ENCODE measurements around the gene RASSF7.
A peak's percentile ranks its signal among the peaks of the same experiment; 100 is the strongest.

RASSF7 gene

DNA sequence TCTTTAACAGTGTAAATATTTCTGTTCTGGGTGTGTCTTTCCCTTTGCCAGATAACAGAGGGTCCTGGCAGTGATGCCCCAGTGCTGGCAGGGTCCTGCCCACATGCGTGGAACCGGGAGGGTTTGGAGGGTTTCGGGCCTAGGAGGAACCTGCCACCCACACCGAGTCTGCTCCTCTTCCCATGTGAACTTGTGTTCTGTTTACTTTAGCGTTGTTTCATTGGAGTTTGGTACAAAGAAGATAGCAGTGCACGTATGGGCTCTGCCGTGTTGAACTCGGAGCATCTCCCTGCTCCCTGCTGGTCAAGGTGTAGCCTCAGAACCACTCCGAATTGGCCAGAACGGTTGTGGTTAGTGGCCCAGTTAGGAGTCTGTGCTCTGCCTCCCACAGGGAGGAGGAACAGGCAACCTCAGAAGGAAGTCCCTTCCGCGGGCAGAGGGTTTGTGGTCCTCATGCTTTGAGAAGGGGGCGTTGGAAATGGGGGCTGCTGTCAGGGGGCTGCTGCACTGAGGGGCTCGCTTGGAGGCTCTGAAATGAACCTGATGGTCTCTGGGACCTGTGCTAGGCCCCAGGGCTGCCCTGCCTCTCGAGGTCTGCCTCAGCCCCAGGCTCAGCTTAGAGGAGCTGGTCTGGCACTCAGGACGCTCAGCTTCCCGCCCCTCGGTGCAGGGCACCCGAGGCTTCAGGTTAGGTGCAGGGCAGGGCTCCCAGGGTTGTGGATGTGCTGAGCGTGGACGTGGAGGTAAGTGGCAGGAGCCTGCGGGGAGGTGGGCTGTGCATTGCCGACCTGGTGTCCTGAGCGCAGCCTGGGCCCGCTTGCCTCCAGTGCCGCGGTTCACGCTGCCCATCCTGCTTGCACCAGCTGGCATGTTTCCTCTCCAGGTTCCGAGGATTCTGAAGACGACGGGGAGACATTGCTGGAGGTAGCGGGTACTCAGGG, 25.9 kb downstream of the RASSF7 start:
- DNase-seq (ENCODE audit: low read depth in 2 of 2): no peak

DNA sequence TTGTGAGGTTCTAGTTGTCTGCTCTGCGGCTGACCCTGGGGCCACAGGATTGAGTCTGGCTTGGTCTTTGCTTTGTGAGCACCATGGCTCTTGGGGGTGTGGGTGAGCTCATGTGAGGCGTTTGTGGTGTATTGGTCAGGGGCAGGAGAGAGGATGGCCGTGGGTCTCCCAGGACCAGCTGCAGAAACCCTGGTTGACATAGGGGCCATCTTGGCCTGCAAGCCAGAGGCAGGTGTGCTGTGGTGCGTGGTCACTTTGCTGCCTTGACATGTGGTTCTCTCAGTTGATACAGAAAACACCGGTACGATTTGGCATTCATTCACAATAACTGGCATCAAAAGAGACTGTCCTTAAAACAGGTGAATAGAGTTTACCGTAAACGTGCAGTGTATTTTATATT, 26.8 kb downstream of the RASSF7 start:
- no peak for DNase-seq (ENCODE audit: low read depth in 2 of 2)

DNA sequence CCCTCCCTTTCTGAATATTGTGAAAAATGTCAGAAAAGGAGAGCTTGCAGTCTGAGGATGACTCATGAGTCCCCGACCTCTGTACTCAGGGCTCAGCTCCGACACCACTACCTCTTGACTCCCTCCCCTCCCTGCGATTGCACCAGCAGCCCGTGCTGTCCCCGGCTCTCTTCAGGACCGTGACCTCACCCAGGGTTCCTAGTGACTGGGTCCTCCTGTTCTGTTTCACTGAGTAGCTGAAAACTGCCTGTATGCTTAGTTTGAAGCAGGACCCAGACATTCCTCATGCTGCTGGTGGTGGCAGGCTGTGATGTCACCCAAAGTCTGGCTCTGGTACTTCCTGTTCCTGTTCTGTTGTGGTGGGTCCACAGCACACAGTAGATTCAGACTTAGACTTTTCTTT, 27.2 kb downstream of the RASSF7 start:
- DNase-seq (ENCODE audit: low read depth in 2 of 2): peak; percentile 49 to 51

DNA sequence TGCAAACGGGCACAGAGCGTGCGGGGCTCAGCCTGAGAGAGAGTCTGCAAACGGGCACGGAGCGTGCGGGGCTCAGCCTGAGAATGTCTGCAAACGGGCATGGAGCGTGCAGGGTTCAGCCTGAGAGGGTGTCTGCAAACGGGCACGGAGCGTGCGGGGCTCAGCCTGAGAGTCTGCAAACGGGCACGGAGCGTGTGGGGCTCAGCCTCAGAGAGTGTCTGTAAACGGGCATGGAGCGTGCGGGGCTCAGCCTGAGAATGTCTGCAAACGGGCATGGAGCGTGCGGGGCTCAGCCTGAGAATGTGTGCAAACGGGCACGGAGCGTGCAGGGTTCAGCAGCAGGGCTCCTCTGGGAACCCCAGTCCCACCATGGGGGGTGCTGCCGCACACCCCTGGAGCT, 29.0 kb downstream of the RASSF7 start:
- no peak for DNase-seq (ENCODE audit: low read depth in 2 of 2)

DNA sequence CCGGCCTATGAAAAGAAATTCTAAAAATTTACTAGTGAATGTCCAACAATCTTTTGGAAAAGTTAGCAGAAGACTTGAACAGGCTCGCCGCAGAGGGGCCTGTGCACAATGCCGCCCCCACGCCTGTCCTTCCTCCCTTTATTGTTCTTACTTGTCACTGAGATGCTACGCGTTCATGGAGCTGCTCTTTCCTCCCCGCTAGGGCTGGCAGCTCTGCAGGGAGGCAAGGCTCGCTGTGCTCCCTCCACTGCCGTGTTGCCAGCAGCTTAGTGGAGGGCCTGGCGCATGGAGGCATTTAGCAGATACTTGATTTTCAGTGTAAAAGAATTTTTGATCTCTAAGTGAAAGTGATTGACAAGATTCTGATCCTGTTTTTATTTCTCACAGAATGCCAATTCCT, 30.2 kb downstream of the RASSF7 start:
- no peak for DNase-seq (ENCODE audit: low read depth in 2 of 2)

DNA sequence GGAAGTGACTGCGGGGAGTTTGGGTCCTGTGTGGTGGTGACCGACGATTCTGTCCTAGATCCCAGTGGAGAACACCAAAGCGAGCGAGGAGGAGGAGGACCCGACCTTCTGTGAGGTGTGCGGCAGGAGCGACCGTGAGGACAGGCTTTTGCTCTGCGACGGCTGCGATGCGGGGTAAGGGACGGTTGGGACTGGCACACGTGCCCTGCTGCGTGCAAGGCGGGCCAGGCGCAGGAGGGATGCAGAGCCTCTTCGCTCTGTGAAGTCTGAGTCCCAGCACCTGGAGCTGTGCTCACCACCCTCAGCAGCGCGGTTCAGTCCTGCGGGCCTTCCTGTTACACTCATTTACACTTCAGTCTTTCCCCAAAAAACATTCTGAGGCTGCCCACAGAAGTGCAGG, 31.7 kb downstream of the RASSF7 start:
- no peak for DNase-seq (ENCODE audit: low read depth in 2 of 2)

DNA sequence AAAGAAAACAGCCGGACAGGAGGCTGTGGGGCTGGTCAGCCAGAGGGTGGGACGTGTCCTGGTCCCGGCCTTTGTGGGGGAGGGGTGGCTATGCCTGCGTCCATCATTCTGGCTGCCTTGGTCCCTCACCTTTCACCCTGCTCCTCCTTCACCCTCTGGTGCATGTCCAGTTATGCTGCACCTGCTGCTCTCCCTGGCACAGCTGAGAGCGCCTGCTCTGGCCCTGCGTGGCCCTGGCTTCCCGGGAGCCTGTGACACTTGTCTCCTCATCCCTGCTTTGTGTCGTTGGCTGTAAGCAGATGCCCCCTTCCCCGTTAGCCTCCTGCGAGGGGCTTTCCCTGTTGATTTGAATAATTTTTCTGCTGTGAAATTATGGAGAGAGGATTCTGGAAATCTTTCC, 32.1 kb downstream of the RASSF7 start:
- no peak for DNase-seq (ENCODE audit: low read depth in 2 of 2)

DNA sequence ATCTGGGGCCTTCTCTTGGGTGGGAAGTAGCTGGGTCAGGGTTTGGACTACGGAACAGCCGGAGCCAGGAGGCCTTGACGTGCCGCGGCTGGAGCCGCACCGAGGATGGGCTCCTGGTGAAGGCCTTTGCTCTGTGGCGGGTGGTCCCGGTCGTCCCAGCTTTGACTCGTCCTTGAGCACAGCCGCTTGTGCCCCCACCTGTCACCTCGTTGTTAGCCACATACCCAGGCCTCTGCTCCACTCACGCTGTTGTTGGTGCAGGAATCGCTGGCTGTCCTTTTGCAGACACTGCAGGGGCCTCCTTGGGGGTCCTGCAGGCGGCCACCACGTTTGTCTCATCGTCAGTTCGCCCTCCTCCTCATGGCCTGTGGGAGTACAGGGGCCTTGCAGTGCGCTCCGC, 32.6 kb downstream of the RASSF7 start:
- no peak for DNase-seq (ENCODE audit: low read depth in 2 of 2)

DNA sequence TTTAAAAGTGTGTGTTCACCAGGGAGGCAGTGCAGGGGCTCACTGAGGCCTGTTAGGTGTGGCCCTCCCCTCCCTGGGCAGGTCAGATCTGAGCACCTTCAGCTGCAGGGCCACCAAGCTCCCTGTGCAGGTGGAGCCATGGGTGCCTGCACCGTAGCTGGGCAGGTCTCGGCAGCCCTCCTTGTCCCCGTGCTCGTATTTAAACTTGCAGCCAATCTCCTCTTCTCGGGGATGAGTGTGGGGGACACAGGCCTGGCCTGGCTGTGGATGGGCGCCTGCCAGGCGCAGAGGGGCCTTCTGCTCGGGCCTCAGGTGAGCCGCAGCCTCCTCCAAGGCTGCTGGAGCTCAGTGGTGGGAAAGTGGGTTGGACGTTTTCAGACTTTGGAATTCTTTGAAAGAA, 34.6 kb downstream of the RASSF7 start:
- no peak for DNase-seq (ENCODE audit: low read depth in 2 of 2)

DNA sequence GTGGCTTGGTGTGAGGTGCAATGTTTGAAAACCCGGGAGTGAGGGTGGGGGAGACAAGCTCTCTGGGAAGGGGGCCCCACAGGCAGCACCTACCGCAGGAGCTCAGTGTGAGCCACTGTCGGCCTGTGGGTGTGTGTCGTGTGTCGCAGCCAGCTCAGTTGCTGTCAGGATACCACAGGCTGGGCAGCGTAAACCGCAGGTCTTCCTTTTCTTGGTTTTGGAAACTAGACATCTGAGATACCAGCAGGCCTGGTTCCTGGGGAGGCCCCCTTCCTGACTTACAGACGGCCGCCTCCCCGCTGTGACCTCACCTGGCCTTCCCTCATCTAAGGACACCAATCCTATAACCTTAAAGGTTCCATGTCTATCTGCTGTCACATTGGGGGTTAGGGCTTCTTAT, 35.6 kb downstream of the RASSF7 start:
- DNase-seq (ENCODE audit: low read depth in 2 of 2): no peak

DNA sequence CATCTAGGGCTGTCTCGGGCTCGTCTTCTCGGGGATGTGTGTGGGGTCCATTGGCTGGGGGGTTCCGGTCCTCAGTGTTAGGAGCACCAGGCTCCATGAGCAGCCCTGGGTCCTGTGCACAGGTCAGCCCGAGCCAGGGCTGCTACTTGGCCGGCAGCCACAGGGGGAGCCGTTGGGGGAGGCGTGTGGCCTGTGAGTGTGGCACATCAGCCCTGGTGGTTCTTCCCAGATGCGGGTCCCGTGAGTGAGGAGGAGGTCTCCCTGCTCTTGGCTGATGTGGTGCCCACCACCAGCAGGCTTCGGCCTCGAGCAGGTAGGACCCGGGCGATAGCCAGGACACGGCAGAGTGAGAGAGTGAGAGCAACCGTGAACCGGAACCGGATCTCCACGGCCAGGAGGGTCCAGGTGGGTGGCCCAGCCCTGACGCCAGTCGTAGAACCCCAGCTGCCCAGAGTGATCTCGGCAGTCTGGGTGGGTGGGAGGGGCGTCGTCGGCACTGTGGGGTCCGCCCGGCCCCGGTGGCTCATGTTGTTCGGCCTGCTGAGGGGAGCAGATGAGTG, 36.5 kb downstream of the RASSF7 start:
- no peak for DNase-seq (ENCODE audit: low read depth in 2 of 2)

DNA sequence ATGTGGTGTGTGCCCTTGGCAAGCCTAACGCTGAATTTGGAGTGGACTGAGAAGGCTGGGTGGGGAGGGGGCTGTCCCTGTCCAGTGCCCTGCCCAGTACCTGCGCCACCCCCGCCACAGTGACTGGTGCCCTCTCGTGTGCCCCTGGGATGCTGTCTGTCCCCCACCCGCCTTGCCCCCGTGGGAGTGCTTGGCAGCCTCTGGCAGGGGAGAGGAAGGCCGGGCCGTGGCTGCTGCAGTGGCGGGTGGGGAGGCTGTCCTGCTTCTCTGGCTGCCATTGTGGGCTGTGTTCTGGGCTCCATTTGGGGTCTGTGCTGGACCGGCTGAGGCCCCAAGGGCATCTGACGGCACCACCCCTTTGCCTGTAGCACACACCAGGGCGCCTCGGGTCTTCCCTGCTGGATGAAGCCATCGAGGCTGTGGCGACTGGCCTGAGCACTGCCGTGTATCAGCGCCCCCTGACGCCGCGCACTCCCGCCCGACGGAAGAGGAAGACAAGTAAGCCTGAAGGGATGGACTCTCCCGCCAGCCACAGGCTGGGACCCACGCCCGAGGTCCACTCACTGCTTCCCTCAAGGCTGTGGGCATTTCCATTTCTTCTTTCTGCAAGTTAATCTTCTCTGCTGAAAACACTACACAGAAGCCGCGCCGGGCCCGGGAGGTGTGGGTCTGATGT, 37.4 kb downstream of the RASSF7 start:
- no peak for DNase-seq (ENCODE audit: low read depth in 2 of 2)

DNA sequence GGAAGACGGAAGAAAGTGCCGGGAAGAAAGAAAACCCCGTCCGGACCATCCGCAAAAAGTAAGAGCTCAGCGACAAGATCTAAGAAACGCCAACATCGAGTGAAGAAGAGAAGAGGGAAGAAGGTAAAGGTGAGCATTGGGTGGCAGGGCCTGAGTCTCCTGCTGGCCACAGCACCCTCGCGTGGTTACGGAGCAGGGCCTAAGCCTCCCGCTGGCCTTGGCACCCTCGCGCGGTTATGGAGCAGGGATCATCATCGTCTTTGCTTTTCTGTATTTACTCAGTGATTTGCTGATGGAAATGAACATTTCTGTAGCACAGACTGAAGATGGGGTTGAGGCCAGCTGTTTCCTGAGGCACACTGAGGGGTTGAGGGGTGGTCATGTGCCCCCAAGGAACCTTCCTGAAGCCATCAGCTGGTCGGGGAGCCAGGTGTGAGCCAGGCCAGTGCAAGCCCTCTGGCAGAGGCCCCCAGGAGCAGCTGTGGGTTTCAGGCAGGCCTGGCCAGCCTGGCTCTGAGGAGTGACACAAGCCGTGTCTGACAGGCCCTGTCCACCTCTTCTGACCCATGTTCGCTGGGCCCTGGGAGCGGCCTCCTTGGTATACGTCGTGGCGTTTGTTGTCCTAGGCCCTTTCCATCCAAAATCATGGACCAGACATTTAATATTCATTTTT, 40.9 kb downstream of the RASSF7 start:
- DNase-seq (ENCODE audit: low read depth in 2 of 2): no peak

DNA sequence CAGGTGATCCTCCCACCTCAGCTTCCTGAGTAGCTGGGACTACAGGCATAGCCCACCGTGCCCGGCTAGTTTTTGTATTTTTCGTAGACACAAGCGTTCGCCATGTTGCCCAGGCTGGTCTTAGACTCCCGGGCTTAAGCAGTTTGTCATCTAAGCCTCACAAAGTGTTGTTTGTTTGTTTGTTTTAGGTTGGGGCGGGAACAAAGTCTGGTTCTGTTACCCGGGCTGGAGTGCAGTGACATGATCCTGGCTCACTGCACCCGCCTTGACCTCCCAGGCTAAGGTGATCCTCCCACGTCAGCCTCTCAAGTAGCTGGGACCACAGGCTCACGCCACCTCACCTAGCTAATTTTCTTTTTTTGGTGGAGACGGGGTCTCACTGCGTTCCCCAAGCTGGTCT, 42.4 kb downstream of the RASSF7 start:
- no peak for DNase-seq (ENCODE audit: low read depth in 2 of 2)

DNA sequence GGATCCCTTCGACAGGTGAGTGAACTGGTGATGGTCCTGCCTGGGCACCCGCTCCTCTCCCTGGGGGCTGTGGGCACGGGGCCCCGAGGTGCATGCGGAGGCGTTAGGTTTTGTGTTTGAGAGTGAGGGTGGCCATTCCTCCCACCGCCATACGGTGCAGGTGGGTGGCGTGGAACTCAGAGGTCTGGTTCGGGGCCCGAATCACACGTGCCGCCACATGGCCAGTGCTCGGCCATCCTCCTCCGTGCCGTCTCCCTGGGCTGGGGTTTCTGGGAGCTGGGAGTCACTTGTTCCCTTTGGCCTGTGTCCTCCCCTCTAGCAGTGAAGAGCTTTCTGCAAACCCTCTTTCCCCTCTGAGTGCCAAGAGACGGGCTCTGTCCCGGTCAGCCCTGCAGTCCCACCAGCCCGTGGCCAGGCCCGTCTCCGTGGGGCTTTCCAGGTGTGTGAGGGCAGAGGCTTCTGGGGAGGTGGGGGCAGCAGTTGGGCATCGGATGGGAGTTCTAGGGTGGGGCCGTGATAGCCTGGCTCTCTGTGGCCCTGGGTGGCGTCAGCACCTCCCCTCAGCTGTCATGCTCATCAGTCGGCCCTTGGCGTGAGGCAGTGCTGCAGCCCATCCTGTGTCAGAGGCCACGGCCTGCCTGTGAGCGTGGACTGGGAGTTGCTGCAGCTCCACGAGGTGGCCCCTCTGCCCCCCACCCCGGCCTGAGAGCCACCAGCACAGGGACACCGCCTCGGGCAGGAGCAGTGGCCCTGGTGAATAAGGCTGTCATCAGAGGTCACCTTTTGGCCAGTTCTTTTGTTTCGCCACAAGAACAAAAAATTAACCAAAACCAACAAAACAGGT, 44.7 kb downstream of the RASSF7 start:
- no peak for DNase-seq (ENCODE audit: low read depth in 2 of 2)

DNA sequence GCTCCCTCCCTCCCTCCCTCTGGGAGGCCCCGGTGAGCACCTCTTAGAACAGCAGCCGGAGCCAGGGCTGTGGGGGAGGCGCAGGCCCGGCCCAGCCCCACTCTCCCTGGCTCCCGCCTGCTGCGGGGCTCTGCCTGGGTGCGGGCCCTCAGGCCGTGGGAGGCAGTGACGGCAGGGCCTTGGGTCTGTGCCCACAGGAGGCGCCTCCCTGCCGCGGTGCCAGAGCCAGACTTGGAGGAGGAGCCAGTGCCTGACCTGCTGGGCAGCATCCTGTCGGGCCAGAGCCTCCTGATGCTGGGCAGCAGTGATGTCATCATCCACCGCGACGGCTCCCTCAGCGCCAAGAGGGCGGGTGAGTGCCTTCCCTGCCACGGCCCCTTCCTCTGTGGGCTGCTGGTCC, 45.5 kb downstream of the RASSF7 start:
- DNase-seq (ENCODE audit: low read depth in 2 of 2): no peak

DNA sequence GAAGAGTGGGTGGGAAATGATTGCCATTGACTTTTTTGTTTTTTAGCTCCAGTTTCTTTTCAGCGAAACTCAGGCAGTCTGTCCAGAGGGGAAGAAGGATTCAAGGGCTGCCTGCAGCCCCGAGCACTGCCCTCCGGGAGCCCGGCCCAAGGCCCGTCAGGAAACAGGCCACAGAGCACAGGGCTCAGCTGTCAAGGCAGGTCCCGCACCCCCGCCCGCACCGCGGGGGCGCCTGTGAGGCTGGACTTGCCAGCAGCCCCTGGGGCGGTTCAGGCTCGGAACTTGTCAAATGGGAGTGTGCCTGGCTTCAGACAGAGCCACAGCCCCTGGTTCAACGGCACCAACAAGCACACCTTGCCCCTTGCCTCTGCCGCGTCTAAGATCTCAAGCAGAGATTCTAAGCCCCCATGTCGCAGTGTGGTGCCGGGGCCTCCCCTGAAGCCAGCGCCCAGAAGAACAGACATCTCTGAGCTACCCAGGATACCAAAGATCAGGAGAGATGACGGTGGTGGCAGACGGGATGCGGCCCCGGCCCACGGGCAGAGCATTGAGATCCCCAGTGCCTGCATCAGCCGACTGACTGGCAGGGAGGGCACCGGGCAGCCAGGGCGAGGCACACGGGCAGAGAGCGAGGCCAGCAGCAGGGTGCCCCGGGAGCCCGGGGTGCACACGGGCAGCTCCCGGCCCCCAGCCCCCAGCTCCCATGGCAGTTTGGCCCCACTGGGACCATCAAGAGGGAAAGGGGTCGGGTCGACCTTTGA, 46.4 kb downstream of the RASSF7 start:
- DNase-seq (ENCODE audit: low read depth in 2 of 2): no peak

DNA sequence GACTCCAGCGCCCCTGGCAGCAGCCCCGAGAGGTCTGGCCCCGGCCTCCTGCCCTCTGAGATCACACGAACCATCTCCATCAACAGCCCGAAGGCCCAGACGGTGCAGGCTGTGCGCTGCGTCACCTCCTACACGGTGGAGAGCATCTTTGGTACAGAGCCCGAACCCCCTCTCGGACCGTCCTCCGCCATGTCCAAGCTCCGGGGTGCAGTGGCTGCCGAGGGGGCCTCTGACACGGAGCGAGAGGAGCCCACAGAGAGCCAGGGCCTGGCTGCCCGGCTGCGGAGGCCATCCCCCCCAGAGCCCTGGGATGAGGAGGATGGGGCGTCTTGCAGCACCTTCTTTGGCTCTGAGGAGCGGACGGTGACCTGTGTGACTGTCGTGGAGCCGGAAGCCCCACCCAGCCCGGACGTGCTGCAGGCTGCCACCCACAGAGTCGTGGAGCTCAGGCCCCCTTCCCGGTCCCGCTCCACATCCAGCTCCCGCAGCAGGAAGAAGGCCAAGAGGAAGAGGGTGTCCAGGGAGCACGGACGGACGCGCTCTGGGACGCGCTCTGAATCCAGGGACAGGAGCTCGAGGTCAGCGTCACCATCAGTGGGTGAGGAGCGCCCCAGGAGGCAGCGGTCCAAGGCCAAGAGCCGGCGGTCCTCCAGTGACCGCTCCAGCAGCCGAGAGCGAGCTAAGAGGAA, 47.3 kb downstream of the RASSF7 start:
- no peak for DNase-seq (ENCODE audit: low read depth in 2 of 2)

DNA sequence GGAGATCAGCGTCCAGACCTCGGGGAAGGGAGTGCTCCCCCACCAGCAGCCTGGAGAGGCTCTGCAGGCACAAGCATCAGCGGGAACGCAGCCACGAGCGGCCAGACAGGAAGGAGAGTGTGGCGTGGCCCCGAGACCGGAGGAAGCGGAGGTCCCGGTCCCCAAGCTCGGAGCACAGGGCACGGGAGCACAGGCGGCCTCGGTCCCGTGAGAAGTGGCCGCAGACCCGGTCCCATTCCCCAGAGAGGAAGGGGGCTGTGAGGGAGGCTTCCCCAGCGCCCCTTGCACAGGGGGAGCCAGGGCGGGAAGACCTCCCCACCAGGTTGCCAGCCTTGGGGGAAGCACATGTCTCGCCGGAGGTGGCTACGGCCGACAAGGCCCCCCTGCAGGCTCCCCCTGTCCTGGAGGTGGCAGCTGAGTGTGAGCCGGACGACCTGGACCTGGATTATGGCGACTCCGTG, 48.1 kb downstream of the RASSF7 start:
- no peak for DNase-seq (ENCODE audit: low read depth in 2 of 2)

DNA sequence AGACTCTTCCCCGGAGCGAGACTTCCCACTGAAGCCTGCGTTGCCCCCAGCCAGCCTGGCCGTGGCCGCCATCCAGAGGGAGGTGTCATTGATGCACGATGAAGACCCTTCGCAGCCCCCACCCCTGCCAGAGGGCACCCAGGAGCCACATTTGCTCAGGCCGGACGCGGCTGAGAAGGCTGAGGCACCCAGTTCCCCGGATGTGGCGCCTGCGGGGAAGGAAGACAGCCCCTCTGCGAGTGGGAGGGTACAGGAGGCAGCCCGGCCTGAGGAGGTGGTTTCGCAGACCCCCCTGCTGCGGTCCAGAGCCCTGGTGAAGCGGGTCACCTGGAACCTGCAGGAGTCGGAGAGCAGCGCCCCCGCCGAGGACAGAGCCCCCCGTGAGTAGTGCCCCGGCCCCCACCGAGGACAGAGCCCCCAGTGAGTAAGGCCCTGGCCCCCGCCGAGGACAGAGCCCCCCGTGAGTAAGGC, 48.6 kb downstream of the RASSF7 start:
- no peak for DNase-seq (ENCODE audit: low read depth in 2 of 2)

Measured in stimulated activated CD8-positive, alpha-beta memory T cell treated with anti-CD3 and anti-CD28 coated beads, Interleukin-2, amount 100 ng/mL, for 48 hours (primary cell).